BE2C (cell line): ENCODE results near the gene BRPF3.

Source experiments
- DNase-seq: peaks from one replicate; pipeline ENCODE4 v3.0.0-alpha.2; 2020
- H3K27me3 ChIP-seq: fragments of 250-450 bp; sonication (Bioruptor Pico); 2 replicates; pipeline ENCODE4 v1.5.1; 2020; ENCODE audit warnings: mild to moderate bottlenecking
- H3K36me3 ChIP-seq: fragments of 250-450 bp; sonication (Bioruptor Pico); 2 replicates; pipeline ENCODE4 v1.5.1; 2020; ENCODE audit warnings: mild to moderate bottlenecking
- H3K4me1 ChIP-seq: fragments of 250-450 bp; sonication (Bioruptor Pico); 2 replicates; pipeline ENCODE4 v1.5.1; 2020
- H3K4me3 ChIP-seq: 2 replicates; pipeline ENCODE4 v1.5.1; 2011; ENCODE audit warnings: low read depth, low read length
- H3K9me3 ChIP-seq: fragments of 250-450 bp; sonication (Bioruptor Pico); 2 replicates; pipeline ENCODE4 v1.5.1; 2020
- TF ChIP-seq, protein P1 (sequence below): IDR thresholded peaks from 2 replicates; pipeline ENCODE4 v1.5.1; 2012; ENCODE audit warnings: mild to moderate bottlenecking, low read depth, low read length

The BRPF3 gene

DNA sequence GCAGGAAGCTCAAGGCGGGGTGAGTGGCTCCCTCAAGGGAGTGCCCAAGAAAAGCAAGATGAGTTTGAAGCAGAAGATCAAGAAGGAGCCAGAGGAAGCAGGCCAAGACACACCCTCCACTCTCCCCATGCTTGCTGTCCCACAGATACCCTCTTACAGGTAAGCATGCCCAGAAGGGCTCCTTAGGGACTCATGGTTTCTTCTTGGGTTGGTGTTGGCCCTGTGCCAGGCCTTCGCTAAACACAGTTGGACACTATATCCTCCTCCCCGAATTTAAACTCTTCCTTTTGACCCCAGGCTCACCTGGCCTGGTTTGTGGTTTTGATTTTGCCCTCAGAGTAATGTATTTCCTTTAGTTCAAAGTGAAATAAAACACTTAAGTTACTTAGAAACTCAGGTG is 5.1 kb downstream of the BRPF3 start:
- peaks cover 3% of the 10 kb centered on the region; the same call in 1 of the 2 replicates for H3K9me3 ChIP-seq
- TF ChIP-seq, protein P1, sequence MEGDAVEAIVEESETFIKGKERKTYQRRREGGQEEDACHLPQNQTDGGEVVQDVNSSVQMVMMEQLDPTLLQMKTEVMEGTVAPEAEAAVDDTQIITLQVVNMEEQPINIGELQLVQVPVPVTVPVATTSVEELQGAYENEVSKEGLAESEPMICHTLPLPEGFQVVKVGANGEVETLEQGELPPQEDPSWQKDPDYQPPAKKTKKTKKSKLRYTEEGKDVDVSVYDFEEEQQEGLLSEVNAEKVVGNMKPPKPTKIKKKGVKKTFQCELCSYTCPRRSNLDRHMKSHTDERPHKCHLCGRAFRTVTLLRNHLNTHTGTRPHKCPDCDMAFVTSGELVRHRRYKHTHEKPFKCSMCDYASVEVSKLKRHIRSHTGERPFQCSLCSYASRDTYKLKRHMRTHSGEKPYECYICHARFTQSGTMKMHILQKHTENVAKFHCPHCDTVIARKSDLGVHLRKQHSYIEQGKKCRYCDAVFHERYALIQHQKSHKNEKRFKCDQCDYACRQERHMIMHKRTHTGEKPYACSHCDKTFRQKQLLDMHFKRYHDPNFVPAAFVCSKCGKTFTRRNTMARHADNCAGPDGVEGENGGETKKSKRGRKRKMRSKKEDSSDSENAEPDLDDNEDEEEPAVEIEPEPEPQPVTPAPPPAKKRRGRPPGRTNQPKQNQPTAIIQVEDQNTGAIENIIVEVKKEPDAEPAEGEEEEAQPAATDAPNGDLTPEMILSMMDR: no peak
- no peak overlapping the region for H3K4me3 ChIP-seq
- H3K36me3 ChIP-seq: peaks cover 46% of the 10 kb centered on the region
- no peaks in the 10 kb centered on the region for H3K4me1 ChIP-seq
- no peak for DNase-seq
- no peaks in the 10 kb centered on the region for H3K27me3 ChIP-seq

DNA sequence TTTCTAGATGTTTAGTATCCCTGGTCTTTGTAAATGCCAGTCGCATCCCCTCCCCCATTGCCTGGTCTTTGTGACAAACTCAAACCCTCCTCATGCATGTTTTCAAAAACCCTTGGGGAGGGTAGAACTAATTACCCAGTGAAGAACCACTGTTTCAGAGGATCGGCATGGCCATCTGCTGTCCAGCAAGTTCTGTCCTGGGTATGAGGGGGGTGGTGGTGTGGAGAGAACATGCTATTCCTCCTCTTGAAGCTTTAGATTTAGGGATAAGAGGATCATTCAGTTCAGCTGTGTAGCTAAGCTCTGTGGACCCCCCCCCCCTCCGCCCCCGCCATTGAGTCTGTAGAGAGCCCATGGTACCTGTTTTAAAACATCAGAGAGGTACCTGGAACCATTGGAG is 5.6 kb downstream of the BRPF3 start:
- Histone ChIP-seq H3K9me3 (peaks cover 3% of the 10 kb centered on the region; the same call in 1 of the 2 replicates), H3K4me3 (no peak overlapping the region), H3K36me3 (peaks cover 51% of the 10 kb centered on the region), H3K27me3 (no peaks in the 10 kb centered on the region), H3K4me1 (no peaks in the 10 kb centered on the region)
- TF ChIP-seq, protein P1: no peak
- DNase-seq: no peak

DNA sequence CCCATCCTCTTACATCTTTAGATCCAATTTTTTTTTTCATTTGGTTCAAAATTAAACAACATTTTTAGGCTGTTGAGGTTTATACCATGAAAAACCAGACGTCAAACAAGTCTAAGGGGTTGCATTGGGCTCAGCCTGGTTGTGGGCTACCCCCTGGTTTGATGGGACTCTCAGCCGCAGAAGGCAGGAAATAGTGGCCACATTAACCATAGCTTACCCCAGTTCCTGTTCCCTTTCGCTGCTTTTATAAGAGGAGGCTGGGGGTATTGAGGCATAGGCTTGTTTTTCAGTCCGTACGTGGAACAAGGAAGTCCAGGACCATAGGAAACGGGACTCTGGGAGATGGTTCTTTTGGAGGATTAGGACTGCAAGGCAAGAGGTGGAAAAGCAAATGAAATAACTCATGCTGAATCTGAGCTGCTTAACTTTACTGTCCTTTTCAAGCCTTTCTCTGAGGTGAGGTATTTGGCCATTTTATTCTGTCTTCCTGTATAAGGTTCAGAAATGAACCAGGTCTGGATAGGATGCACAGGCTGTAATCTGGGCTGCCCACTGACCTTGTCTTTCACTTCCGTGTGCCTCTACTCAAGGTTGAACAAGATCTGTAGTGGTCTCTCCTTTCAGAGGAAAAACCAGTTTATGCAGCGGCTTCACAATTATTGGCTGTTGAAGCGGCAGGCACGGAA is 7.7 kb downstream of the BRPF3 start:
- Histone ChIP-seq H3K36me3 (peaks cover 71% of the 10 kb centered on the region), H3K27me3 (no peaks in the 10 kb centered on the region), H3K9me3 (no peaks in the 10 kb centered on the region), H3K4me1 (no peaks in the 10 kb centered on the region), H3K4me3 (no peak overlapping the region)
- TF ChIP-seq, protein P1: no peak
- no peak for DNase-seq

DNA sequence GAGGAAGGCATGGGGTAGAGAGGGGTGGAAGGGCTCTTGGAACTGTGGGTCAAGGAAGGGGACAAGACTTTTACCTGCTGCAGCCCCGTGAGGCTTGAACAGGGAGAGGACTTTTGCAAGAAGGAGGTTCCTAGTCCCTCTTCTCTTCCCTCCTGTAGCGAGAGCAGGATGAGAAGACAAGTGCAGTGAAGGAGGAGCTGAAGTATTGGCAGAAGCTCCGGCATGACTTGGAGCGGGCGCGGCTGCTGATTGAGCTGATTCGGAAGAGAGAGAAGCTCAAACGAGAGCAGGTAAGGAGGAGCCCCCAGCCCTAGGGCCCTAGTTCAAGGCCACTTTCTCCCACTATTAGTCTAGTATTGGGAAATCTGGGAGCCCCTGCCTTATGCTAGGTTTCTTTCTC is 10.6 kb downstream of the BRPF3 start:
- Histone ChIP-seq H3K4me3 (no peak overlapping the region), H3K36me3 (peaks cover 69% of the 10 kb centered on the region), H3K27me3 (no peaks in the 10 kb centered on the region), H3K4me1 (no peaks in the 10 kb centered on the region), H3K9me3 (no peaks in the 10 kb centered on the region)
- TF ChIP-seq, protein P1: no peak
- no peak for DNase-seq

DNA sequence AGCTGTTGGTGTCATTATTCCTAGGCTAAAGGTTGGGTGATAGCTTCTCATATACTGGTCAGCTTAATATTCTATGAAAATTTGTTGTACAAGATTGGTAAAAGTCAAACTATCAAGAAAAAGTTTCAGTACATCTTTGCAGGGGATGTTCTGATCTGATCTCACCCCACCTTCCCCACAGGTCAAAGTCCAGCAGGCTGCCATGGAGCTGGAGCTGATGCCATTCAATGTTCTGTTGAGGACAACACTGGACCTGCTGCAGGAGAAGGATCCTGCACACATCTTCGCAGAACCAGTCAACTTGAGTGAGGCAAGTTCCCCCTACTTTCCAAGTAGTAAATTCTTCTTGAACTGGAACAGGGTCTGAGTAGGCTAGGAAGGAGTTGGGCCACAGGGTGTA is 13.1 kb downstream of the BRPF3 start:
- Histone ChIP-seq H3K36me3 (peaks cover 69% of the 10 kb centered on the region), H3K9me3 (no peaks in the 10 kb centered on the region), H3K4me3 (no peak overlapping the region), H3K4me1 (no peaks in the 10 kb centered on the region), H3K27me3 (no peaks in the 10 kb centered on the region)
- no peak for DNase-seq
- TF ChIP-seq, protein P1: no peak

DNA sequence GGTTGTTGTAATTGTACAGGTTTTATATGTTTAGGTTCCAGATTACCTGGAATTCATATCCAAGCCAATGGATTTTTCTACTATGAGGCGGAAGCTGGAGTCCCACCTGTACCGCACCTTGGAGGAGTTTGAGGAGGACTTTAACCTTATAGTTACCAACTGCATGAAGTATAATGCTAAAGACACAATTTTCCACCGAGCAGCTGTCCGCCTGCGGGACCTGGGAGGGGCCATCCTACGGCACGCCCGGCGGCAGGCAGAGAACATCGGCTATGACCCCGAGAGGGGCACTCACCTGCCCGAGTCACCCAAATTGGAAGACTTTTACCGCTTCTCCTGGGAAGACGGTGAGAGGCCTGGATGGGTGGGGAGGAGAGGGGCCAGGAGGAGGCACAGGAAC is 13.6 kb downstream of the BRPF3 start:
- Histone ChIP-seq H3K36me3 (peaks cover 71% of the 10 kb centered on the region), H3K9me3 (no peaks in the 10 kb centered on the region), H3K4me1 (no peaks in the 10 kb centered on the region), H3K4me3 (no peak overlapping the region), H3K27me3 (no peaks in the 10 kb centered on the region)
- TF ChIP-seq, protein P1: no peak
- DNase-seq: no peak
